Activated CD4-positive, alpha-beta T cell treated with anti-CD3 and anti-CD28 coated beads for 24 hours (primary cell): Measurements from ENCODE around the gene SKIC2.
"Not testable (repeated sequence)": the region's sequence is repeated elsewhere in the genome, so short reads cannot be mapped to it uniquely, and the experiment has no call there.

Experiments used
- DNase-seq, 2 donors: peaks; one replicate each; pipeline ENCODE4 v3.0.0-alpha.2; 2020; ENCODE audit warnings: low read depth in 2 of 2

SKIC2 gene

GRCh38 chr6:31968791-31969711, 10.1 kb downstream of the SKIC2 start:
- no peak for DNase-seq

- no peak for DNase-seq
Measured at GRCh38 chr6:31969712-31970603, 11.0 kb downstream of the SKIC2 start.

- DNase-seq, result no peak
Measured at GRCh38 chr6:31970604-31971271, 11.8 kb downstream of the SKIC2 start.

DNA sequence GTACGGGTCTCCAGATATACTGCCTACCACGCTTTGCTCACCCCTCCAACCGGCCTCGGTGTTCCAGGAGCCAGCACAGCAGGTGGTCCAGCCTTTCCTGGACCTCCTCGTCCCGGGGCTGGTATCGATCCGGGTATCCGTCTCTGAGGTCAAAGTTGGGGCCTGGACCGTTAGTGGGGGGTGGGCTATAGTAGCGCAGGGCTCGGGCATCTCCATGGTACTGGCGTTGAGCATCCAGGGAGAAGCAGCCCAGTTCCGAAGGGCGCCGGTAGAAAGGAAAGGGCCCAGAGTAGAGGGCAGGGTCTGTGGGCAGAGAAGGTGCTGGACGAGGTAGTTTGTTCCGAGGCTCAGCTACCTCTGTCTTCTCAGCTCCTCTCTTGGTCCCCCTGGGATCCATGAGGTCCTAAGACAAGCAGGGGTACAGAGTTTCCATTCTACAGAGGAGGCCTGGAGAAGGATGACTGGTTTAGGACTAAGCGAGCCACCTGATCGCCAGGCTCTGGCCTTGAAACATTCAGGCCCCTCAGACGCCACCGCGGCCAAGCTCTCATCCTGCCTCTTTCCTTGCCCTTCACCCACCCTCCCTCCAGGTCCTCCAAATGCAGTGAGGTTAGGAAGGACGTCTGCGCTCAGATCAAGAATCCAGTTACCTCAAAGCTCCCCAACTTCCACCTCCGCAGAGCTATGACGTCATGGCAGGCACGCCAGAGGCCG, 12.5 kb downstream of the SKIC2 start:
- DNase-seq, result no peak

- peak; percentile 90 to 91 for DNase-seq
Measured at GRCh38 chr6:31971993-31972708, 13.2 kb downstream of the SKIC2 start, which contains the start of gene DXO. TSS of gene DXO (minus strand) at chr6:31972138. CDS start at chr6:31971675, 463 bp downstream.

DNA sequence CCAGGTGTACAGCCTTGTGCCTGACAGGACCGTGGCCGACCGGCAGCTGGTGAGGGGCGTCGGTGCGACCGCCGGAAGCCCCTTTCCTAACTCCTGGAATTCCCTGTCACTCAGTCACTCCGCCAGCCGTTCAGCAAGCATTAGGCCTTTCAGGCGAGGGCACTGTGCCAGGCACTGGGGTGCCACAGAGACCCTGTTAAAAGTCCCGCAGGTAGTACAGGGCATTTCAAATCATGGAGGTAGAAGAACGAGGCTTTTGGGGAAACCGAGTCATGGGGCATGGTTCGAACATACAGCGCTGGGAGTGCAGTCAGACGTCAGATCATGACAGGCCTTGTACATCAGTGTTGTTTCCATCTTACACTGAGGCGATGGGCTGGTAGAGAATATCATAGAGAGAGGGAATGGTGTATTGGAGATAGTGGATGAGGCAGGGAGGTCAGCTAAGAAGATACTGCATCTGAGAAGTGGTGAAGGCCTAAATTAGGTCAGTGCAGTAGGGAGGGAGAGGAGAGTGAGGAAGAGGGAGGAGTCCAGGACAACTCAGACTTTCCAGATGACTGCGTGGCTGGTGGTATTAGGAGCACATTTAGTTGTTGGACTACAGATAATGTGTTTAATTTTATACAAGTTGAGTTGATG, 13.9 kb downstream of the SKIC2 start:
- no peak for DNase-seq

DNA sequence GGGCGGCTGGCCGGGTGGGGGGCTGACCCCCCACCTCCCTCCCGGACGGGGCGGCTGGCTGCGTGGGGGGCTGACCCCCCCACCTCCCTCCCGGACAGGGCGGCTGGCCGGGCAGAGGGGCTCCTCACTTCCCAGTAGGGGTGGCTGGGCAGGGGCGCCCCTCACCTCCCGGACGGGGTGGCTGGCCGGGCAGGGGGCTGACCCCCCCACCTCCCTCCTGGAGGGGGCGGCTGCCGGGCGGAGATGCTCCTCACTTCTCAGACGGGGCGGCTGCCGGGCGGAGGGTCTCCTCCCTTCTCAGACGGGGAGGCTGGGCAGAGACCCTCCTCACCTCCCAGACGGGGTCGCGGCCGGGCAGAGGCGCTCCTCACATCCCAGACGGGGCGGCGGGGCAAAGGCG, 17.1 kb downstream of the SKIC2 start:
- DNase-seq, result not testable (repeated sequence)

DNA sequence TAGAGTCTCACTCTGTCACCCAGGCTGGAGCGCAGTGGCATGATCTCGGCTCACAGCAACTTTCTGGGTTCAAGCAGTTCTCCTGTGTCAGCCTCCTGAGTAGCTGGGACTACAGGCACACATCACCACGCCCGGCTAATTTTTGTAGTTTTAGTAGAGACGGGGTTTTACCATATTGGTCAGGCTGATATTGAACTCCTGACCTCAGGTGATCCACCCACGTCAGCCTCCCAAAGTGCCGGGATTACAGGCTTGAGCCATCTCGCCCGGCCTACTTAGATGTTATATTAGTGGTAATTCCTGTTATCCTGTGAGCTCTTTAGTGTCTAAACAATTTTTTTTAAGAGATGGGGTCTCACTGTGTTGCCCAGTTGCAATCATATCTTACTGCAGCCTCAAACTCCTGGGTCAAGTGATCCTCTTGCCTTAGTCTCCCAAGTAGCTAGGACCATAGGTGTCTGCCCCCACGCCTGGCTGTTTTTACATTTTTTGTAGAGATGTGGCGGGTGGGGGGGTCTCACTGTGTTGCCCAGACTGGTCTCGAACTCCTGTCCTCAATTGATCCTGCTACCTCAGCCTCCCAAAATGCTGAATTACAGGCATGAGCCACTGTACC, 18.9 kb downstream of the SKIC2 start:
- no peak for DNase-seq

GRCh38 chr6:31978831-31979230, 19.9 kb downstream of the SKIC2 start:
- DNase-seq, result no peak

DNA sequence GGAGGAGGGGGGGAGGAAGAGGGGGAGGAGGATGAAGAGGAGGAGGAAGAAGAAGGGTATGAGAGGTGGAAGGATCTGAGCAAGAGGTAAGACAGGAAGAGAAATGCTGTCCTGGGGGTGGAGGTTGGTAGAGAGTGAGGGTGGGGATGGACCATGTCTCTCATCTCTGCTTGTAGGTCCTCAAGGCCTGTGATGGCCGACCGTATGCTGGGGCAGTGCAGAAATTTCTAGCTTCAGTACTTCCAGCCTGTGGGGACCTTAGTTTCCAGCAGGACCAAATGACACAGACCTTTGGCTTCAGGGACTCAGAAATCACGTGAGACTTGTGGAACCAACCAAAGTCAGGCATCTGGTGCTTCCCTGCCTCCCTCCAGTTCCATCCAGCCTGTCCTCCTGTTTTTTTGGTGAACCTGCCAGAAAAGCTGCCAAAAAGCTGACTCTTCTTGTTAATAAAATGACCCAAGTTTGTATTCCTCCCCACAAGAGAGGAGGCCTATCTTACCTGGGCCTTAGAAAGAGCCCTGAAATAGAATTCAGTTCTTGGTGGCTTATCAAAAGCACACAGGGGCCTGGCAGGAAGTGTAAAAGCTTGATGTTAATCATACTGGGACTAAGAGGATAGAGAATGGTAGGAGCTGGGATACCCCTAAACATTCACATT, 20.4 kb downstream of the SKIC2 start:
- no peak for DNase-seq

GRCh38 chr6:31980195-31980876, 21.4 kb downstream of the SKIC2 start:
- DNase-seq, result not testable (repeated sequence)

- DNase-seq, result not testable (repeated sequence)
Measured at GRCh38 chr6:31980998-31981397, 22.0 kb downstream of the SKIC2 start.

- DNase-seq, result not testable (repeated sequence)
Measured at GRCh38 chr6:31981744-31982143, 22.8 kb downstream of the SKIC2 start, which contains the start of gene C4A. TSS of gene C4A (plus strand) at chr6:31982057. CDS start at chr6:31982108, 51 bp downstream.

GRCh38 chr6:31989363-31989762, 30.4 kb downstream of the SKIC2 start:
- DNase-seq, result not testable (repeated sequence)

DNA sequence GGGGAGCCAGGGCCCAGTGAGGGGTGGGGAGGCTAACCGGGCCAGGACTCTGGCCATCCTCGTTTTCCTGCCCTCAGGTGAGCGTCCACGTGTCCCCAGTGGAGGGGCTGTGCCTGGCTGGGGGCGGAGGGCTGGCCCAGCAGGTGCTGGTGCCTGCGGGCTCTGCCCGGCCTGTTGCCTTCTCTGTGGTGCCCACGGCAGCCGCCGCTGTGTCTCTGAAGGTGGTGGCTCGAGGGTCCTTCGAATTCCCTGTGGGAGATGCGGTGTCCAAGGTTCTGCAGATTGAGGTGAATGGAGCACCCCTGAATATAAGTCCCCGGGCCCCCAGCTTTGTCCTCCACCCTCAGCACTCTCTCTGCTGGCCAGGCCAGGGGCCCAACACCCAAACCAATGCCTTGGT, 35.4 kb downstream of the SKIC2 start:
- DNase-seq, result not testable (repeated sequence)

GRCh38 chr6:31996385-31996784, 37.4 kb downstream of the SKIC2 start:
- DNase-seq, result not testable (repeated sequence)

GRCh38 chr6:32002546-32003268, 43.7 kb downstream of the SKIC2 start:
- DNase-seq, result not testable (repeated sequence)

GRCh38 chr6:32003301-32003700, 44.3 kb downstream of the SKIC2 start:
- DNase-seq, result not testable (repeated sequence)
